Endometrium (tissue), 2 donors: ENCODE results near the gene TMEM108.

Experiments used
- FAIRE-seq: peaks from 2 replicates; lab custom pipeline; 2012; peaks lifted over from hg19 to GRCh38; lab: Jason Lieb, UNC
- donor health status: control.
- donor health status: control.

The TMEM108 gene

DNA sequence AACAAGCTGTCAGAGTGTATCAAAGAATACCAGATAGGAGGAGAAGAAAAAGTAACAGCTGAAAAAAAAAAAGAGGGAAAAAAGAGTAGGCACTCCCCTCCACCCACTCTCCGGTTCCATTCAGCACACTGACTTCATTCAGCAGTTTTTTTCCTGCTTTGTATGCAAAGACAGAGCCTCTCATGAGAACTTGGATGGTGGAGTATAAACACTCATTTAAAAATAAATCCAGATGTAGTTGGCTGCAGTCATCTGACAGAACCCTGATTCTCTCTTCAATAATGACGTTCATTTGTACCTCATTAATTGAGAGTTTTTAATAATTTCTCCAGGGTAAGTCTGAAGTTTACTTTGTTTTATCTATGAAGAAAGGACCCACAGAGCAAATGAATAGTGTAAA lies 81.0 kb downstream of the TMEM108 start:
- FAIRE-seq: no peak

DNA sequence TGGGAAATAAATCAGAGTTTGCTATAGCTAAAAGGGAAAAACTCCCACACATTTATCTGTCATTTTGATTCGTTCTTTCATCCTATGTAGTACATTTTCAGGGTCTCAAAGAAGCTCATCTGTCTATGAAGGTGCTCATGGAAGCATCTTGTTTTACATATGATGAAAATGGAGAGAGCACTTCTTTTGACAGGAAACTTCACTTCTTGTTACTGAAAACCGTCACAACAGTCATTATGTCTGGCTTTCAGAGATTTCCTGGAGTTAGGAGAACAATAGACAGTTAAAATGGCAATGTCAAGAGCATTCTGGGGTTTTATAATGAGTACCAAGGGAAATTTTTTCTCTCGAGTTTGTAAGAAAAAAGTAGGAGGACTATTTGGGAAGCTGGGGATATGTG lies 83.3 kb downstream of the TMEM108 start:
- FAIRE-seq: no peak

DNA sequence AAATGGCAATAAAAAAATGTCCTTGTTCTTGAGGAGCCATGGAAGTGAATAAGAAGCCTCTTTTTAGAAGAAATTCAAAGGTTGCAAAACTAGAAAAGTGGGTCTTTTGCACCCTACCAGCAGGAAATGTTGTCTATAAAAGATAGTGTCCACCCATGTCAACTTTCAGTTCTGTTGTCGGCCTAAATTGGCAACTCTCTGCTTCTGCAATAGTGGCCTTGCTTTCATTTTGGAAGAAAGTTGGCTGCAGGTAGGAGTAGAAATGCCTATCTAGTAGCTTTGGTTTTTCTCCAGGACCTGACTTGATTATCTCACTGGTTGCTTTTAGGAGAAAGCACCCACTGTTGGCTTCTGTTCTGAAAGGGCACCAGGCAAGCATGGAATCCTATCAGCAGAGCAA lies 85.4 kb downstream of the TMEM108 start:
- no peak for FAIRE-seq

DNA sequence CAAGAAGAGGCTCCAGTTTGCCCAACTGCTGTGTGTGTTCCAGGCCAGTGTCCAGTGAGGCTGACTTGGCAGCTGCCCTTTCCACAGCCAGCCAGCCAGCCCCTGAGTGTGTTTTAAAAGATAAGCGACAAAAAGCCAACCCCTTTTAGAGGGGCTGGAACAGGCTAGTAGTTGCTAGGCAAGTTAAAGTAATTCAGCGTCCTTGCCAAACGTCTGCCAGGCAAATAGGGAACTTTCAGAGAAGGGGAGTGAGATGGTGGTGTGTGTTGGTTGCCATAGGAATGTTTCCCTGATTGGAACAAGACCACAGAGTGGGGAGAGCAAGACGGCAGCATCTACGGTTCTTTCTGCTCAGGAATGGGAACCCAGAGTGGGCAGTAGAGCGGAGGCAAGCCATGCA lies 86.3 kb downstream of the TMEM108 start:
- FAIRE-seq: no peak

DNA sequence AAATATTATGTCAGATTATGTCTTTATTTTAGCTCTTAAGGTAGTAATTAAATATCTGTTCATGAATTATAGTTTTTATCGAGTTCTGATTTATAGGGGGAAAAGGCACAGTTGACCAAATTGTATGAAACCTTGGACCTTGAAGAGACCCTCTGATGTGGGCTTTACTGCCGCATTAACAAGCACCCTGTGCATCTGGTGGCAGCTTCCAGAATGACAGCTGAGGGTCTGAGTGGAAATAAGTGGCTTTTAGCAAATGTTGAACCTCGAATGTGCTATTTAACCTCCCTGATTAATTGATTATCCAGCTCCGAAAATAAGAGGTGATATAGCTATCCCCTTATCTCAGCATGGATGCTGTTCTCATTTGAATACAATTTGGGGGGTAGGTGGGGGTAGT lies 87.0 kb downstream of the TMEM108 start:
- no peak for FAIRE-seq

DNA sequence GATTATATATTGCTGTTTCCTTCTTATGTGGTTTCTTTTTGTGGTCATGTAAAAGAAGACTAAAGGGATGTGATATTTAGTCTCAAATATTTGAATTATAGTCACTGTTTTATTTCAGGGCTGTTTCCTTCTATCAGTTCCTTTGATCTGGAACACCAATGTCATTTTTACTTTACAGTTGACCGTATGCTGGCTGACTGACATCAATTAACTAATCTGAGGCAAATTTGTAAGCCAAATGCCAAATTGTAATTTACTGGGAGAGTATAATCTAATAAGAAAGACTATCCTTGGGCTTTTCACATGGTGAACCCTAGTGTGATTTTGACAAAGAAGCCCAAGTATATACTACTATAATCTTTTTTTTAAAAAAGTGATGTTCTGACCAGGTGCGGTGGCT lies 87.6 kb downstream of the TMEM108 start:
- no peak for FAIRE-seq

DNA sequence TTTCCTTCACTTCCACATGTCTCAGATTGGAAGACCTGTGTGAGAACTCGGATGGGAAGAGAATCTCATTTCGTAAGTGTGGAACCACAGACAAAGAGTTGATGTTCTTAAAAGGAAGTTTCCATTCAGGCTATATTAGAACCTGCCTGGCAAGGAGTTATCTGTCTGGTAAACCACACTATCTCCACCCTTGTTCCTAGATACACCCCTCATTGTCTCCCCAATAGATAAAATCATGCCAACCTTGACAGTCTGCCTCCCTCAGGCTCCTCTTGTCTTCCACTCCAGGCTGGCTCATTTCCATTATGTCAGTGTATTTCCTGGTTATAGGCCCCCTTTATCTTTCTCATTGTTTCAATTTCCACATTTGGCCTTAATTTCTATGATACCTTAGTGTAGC lies 89.2 kb downstream of the TMEM108 start:
- no peak for FAIRE-seq

DNA sequence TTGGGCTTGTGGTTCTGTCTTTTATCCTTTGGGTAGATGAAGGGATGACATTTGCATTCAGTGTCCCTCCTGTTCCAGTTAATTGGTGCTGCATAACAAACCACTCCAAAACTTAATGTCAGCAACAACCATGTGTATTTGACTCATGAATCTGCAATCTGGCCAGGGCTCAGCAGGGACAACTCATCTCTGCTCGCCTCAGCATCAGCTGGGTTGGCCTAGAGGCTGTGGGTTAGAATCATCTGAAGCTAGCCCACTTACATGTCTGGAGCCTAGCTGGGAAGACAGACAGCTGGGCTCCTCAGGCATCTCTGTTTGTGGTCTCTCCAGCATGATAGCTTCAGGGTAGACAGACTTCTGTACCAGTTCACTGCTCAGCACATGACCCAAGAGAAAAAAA lies 92.0 kb downstream of the TMEM108 start:
- no peak for FAIRE-seq

DNA sequence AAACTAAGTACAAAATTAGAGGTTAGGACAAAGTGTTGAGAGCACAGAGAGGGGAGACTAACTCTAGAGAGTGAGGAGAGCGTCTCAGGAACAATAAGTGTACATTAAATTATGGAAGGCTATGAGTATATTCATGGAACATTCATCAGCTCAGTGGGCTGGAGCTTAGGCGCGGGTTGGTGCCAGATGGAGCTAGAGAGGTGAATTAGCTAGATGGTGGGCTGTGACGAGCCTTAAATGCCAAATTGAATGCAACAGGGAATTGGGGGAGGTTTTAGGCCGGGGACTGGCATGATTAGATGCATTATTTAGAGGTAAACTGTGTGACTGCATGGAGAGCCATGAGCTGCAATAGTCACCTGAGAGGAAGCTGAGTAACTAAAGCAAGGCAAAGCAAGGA lies 97.1 kb downstream of the TMEM108 start:
- FAIRE-seq: no peak

DNA sequence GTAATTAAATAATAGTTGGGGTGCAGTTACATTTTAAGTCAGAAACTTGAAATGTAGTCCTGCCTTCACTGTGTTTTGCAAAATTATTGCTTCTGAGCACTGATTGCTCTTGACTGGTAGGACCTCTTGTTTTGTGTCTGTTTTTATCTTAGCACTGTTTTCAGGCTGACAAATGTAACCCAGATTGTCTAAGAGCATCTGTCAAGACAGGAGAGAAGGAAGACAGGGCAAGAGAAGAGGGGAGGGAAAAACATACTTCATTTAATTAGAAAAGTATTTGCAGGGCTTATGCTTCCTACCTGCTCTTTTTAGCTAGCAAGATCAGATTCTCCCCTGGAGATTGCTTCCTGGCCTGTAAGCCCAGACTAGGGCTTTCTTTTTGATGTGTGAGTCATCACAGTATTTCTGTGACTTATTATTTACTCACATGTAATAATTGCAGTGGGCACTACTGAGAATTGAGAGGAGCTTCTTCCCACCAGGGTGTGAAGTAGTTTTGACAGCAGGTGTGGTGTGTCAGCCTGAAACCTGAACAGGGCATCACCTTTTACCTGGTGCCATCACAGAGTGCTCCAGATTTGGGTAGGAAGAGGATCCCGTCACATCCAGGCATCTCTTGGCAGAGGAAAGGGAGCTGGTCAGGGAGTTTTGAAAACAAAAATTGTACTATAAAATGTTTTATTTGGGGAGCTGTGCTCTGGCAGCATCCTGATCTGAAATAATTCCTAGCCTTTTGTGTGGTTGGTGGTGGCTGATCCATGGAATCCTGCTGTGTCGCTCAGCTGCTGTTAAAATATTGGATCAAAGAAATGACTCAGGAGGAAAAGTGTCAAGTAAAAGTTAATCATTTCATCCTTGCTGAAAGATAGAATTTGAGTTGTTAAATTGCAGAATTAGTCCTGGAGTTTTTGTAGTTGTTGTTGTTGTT lies 98.2 kb downstream of the TMEM108 start:
- no peak for FAIRE-seq

DNA sequence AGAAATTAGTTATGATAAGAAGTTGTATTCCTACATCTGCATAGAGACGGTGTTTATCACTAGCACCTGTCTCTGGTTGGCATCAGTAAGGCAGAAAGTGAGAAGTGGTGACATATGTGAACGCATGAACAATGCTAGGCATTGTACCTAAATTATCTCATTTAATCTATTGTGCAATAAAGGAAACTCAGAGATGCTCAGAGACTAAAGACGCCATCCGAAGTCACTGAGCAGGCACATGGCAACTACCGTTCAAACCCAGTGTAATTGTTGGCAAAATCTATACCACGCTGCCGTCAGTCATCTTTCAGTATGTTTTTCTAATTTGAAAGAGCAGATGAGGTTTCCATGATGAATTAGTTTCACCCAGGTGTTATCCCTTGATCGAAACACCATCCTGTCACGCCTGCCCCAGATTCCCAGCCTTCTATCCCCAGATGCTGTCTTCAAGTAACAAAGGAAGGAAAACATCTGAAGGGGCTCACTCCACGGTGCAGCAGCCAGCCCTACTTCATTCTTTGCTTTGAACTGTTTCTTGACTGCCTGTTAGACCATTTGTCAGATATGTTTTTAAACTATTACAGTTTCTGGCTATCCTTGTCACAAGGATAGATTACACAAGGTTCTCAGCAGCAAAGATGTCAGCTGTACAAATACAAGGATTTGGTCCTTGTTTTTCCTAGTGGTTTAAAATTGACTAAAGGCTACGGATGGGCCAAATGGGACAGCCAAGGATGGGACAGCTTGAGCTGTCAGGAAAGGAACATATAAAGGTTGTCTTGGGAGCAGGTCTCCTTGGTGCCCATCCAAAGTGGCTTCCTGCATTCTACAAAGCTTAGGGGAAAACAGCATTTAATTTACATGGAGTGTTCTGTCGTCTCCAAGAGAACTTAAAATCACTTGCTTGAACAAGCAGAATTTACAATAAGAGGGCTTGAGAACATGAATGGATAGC lies 99.1 kb downstream of the TMEM108 start:
- FAIRE-seq: no peak

DNA sequence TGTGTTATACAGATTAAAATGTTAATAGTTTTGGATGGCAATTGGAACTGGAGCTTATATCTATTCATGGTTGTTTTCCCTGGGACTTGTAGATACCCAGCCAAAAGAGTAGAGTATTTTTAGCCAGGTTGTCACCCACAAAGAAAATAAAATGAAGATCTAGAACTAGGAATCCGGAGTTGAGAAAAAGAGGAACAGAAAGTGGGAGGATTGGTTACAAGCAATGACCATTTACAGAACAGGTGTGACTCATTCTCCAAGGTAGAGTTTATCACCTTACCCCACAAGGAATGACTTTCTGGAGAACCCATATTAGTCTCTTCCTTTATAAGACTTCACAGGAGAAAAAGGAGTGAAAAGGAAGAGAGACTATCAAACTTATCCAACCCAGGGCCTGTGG lies 99.8 kb downstream of the TMEM108 start:
- FAIRE-seq: no peak

DNA sequence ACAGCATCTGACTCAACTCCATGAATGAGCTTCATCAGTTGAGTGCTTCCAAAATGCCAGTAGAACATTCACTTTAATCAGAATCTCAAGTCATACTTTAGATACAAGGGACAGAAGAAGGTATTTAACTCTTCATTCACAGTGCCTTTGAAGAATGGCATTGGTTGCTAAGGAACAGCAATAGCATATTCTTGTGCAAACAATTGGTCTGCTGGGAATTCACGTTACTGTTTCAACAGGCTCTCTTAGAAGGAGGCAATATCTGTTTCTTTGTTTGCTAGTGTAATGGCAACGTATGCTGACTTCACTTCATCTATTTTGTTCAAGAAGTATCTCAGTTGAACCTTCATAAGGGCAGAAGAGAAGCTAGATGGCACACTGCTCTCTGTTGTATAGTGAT lies 113.9 kb downstream of the TMEM108 start:
- no peak for FAIRE-seq

DNA sequence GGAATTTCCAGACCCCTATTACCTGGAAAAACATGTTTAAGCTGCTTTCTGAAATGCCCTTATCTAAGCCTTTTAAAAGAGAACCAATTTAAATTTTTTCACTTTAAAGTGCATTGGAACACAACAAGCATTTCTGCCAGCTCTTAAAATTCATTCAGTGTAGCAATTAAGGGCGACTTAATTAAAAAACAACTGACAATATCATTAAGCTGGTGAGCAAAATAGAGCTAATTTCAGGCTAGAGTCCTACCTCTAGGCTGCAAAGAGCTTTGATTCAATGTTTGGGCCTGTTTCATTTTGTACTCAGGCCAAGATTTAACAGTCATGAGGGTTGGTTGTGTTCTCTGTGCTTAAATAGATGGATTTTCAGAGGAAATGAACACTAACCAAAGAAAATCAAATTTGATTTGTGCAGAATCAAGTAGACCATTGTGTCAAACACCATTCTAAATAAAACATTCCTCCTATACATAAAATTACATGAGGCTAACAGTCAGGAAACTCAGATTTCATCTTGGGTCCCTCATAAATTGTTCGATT lies 114.6 kb downstream of the TMEM108 start:
- no peak for FAIRE-seq

DNA sequence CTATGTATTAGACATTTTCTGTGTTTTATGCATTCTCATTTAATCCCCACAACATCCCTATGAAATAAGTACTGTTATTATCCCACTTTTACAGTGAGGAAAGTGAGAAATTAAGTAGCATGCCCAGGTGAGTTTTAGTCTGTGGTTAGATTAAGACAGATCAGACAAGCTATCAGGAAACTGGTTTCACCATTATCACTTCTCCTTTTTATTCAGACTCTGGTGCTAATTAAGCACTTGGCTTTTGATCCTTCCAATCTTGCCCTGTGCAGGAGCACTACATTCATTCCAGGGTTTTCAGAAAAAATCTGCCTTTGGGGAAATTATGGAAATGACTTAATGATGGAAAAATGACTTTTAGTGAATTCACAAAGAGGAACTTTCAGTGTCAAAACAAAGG lies 115.2 kb downstream of the TMEM108 start:
- FAIRE-seq: no peak

DNA sequence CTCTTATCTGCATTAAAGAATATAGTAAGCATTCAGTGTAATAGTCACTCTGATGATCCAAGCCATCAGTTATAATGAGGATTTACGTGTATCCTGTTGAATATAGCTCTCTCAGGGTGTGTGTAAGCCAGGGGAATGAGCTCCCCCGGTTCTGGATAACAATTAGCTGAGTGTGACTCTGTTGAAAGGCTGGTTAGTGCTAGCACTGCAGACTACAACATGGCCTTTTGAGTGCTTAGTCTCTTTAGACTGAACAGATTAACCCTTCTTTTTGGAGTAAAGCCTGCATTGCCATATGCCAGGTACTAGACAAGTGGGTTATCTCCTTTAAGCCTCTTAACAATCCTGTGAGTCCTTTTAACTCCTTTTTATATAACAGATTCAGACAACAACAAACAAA lies 119.5 kb downstream of the TMEM108 start:
- no peak for FAIRE-seq

DNA sequence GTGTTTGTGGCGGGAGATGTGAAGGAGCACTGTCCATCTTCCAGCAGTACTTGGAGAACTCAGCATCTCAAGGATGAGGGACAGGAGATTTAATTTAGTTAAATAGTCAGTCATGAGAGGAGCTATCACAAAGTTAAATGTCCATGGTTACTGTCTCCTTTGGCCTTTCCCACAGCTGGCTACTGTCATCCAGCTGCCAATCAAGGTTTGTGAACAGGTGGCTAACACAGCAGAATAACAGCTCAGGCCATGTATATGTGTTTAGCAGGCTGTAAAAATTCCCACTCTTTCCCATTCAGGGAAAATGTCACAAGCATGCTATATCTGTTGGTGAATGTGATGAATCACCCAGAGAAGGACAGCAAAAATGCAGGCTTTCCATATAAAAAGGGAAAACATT lies 120.5 kb downstream of the TMEM108 start:
- FAIRE-seq: no peak

DNA sequence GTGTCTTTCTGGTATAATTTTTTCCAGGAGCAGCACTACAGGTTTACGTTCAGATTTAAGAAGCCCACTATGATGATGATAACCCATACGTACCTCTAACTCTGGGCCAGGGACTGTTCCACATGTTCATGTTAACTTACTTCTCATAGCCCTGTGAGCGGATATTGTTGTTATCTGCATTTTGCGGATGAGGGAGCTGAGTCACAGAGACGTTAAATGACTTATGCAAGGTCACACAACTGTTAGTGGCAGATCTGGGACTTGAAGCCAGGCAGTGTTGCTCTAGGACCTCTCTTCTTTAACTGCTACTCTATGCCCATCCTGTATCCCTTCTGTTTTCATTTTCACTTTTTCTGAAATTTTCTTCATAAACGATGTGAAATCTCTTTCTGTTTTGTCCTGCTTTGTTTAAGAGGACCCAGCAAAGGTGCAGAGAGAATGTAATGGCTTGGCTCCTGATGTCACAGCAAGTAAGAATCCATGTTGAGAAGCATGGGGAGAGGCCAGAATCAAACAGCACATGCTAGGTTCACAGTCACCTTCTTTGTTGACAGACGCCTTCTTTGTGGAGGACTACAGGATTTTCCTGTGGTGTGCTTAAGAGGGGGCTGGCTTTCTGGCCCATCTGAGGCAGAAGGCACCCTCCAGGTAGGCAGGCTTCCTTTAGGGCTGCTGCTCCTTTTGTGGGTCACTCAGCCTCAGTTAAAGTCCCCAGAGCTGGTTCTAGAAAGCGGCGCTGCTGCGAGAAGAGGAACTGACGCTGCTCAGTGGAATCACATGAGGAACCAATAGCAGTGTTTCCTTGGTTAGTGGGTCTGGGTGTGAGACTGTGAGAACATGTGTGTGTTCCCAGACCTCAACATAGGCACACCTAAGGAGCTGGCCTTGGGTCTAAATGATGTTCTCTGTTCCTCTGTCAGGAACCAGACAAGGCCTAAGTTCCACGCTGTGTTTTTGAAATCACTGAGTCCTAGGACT lies 121.6 kb downstream of the TMEM108 start:
- no peak for FAIRE-seq

DNA sequence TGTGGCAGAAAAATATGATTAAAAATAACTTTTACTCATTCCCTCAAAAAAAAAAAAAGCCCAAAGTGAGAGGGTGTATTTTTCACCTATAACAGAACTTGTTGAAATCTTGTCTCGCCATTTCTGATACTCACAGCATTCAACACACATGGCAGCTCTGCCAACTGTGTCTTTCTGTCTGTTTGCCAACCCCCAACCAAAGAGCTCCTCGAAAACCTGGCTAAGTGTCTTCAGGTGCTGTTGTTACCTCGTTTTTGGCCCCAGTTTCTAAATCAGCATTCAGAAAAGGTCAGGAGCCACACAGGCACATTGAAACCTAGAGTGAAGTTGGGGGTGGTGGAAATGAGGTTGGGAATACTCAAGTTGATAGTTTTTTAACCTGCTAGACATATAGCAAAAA lies 123.5 kb downstream of the TMEM108 start:
- no peak for FAIRE-seq

DNA sequence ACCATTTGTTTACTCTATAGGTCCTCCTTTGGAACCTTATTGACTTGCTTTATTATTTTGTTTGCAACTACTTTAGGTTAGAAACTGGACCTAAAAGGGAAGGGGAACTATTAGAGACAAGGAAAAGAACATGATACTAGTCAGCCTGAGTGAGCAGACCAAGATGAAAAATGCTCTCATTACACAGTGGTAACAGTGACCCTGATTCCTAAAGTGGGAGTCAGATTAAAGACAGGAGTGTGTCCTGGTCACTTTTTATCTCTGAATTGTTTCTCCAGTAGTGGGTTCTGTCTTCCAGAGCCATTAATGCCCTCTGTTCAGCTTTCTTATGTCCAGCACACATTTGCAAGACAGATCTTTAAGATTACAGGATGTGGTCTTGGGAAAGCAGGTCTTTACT lies 124.1 kb downstream of the TMEM108 start:
- FAIRE-seq: no peak

DNA sequence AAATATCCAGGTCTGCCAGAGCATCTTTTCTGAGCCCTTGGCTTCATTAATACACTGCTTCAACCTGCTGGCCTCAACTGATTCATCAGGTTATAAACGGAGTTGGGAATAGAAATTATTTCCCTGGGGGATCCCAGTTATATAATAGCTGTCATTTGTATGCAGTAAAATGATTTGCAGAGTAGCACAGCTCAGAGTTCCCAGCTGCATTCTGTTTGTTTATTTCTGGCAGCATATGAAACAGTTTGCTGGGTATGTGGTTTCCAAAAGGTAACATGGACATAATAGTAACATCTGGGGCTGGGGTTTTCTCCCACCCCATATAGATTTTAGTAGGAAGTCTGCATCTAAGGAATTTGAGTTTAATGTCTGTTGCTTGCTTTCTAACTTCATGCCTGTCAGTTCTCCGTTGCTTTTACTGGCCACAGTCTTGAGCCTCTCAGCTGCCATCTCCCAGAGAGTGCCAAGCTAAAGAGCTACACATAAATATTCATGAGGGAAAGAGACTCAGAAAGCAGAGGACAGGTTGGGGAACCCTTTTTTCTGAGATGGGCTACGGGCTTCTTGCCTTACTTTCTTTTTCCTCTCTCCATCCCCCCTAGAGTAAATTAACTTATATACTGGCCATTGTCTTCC lies 124.6 kb downstream of the TMEM108 start:
- FAIRE-seq: no peak
